DND-41 (cell line): Measurements from ENCODE around the gene MAP4K5.
A peak's percentile ranks its signal among the peaks of the same experiment; 100 is the strongest.

Experiments
- ATAC-seq: fragments of 200-7000 bp; cut with Tn5 transposase; 3 replicates; pipeline ENCODE4 v1.9.1; 2021; ENCODE audit warnings: low read depth; ENCODE audit not compliant: insufficient read depth
- DNase-seq: peaks from one replicate; pipeline ENCODE4 v3.0.0-alpha.2; 2020
- H2AFZ ChIP-seq: 2 replicates; pipeline ENCODE4 v1.6.0; 2012; ENCODE audit warnings: low read depth, low read length
- H3K27ac ChIP-seq: 2 replicates; pipeline ENCODE4 v1.5.1; 2012; ENCODE audit warnings: low read length, inconsistent platforms
- H3K27me3 ChIP-seq: fragments of 200-600 bp; sonication (generic); 2 replicates; pipeline ENCODE4 v1.6.0; 2012; ENCODE audit warnings: low read length, mild to moderate bottlenecking, inconsistent platforms; ENCODE audit not compliant: insufficient read depth, poor library complexity
- H3K36me3 ChIP-seq: 2 replicates; pipeline ENCODE4 v1.5.1; 2012; ENCODE audit warnings: low read length, inconsistent platforms; ENCODE audit not compliant: insufficient read depth
- H3K4me1 ChIP-seq: 2 replicates; pipeline ENCODE4 v1.5.1; 2012; ENCODE audit warnings: mild to moderate bottlenecking, low read length; ENCODE audit not compliant: insufficient read depth
- H3K4me2 ChIP-seq: 2 replicates; pipeline ENCODE4 v1.6.0; 2012; ENCODE audit warnings: mild to moderate bottlenecking, moderate library complexity, low read length, inconsistent platforms; ENCODE audit not compliant: insufficient read depth
- H3K4me3 ChIP-seq, 2 experiments: fragments of 200-600 bp in 1 of 2; shearing (Covaris generic) in 1 of 2; 2 replicates each; pipeline ENCODE4 v1.5.1; 2012 to 2016; ENCODE audit warnings: inconsistent platforms in 2 of 2, low read length in 2 of 2, mild to moderate bottlenecking in 2 of 2, low read depth in 1 of 2, moderate library complexity in 1 of 2
- H3K79me2 ChIP-seq: 2 replicates; pipeline ENCODE4 v1.6.0; 2012; ENCODE audit warnings: low read length, inconsistent platforms; ENCODE audit not compliant: insufficient read depth
- H3K9ac ChIP-seq: 2 replicates; pipeline ENCODE4 v1.6.0; 2012; ENCODE audit warnings: low read depth, mild to moderate bottlenecking, inconsistent platforms, low read length, moderate library complexity
- H3K9me3 ChIP-seq: 2 replicates; pipeline ENCODE4 v1.5.1; 2012; ENCODE audit warnings: low read length, moderate library complexity, mild to moderate bottlenecking, inconsistent platforms; ENCODE audit not compliant: insufficient read depth, severe bottlenecking
- H4K20me1 ChIP-seq: 2 replicates; pipeline ENCODE4 v1.6.0; 2012; ENCODE audit warnings: low read length; ENCODE audit not compliant: insufficient read depth
- CTCF ChIP-seq: IDR thresholded peaks from 2 replicates; pipeline ENCODE4 v1.5.1; 2012; ENCODE audit warnings: borderline replicate concordance, low read length, moderate library complexity, mild to moderate bottlenecking; ENCODE audit not compliant: poor library complexity, severe bottlenecking; ENCODE audit errors: extremely low read depth
- EZH2 ChIP-seq: IDR thresholded peaks from 3 replicates; pipeline ENCODE4 v1.6.1; 2012; ENCODE audit warnings: borderline replicate concordance, low read depth, mild to moderate bottlenecking, moderate library complexity, low read length, inconsistent platforms; ENCODE audit not compliant: severe bottlenecking

Gene MAP4K5

GRCh38 chr14:50534416-50534815, 2.0 kb upstream of the MAP4K5 start:
- peaks cover 30% of the 10 kb centered on the region for H3K4me1 ChIP-seq
- no peaks in the 10 kb centered on the region for H3K27me3 ChIP-seq
- H4K20me1 ChIP-seq, result peaks cover 12% of the 10 kb centered on the region
- no peak overlapping the region for H3K9ac ChIP-seq
- no peak overlapping the region for H2AFZ ChIP-seq
- ATAC-seq (no peak), DNase-seq (no peak)
- H3K4me2 ChIP-seq, result no peak overlapping the region
- no peak for TF ChIP-seq EZH2
- no peak for TF ChIP-seq CTCF
- H3K27ac ChIP-seq, result no peak overlapping the region
- peaks cover 2% of the 10 kb centered on the region for H3K9me3 ChIP-seq
- peaks cover 28% of the 10 kb centered on the region for H3K79me2 ChIP-seq
- no peak overlapping the region for H3K4me3 ChIP-seq
- peaks cover 5% of the 10 kb centered on the region; the same call in 1 of the 2 replicates for H3K36me3 ChIP-seq

GRCh38 chr14:50533806-50534205, 1.4 kb upstream of the MAP4K5 start:
- no peak for TF ChIP-seq CTCF
- no peak for TF ChIP-seq EZH2
- Histone ChIP-seq H3K27ac (no peak overlapping the region), H3K9ac (no peak overlapping the region), H2AFZ (no peak overlapping the region), H3K27me3 (no peaks in the 10 kb centered on the region), H3K79me2 (peaks cover 34% of the 10 kb centered on the region), H3K36me3 (peaks cover 11% of the 10 kb centered on the region; the same call in 1 of the 2 replicates), H3K4me1 (peaks cover 36% of the 10 kb centered on the region), H3K4me3 (no peak overlapping the region), H4K20me1 (peaks cover 16% of the 10 kb centered on the region), H3K9me3 (peaks cover 2% of the 10 kb centered on the region), H3K4me2 (no peak overlapping the region)
- no peak for DNase-seq
- no peak for ATAC-seq

- no peak for TF ChIP-seq EZH2
- no peak for TF ChIP-seq CTCF
- Histone ChIP-seq H3K4me3 (peak overlapping the region in 1 of 2 experiments; percentile 72; a peak in 2 of 4 replicates), H3K36me3 (peaks cover 11% of the 10 kb centered on the region; the same call in 1 of the 2 replicates), H2AFZ (peak overlapping the region; percentile 100), H3K27me3 (no peaks in the 10 kb centered on the region), H3K27ac (no peak overlapping the region), H3K9ac (peak overlapping the region; percentile 87), H3K4me1 (peaks cover 39% of the 10 kb centered on the region), H3K79me2 (peaks cover 39% of the 10 kb centered on the region), H3K4me2 (peak overlapping the region; percentile 98), H4K20me1 (peaks cover 19% of the 10 kb centered on the region), H3K9me3 (peaks cover 2% of the 10 kb centered on the region)
- DNase-seq (no peak), ATAC-seq (no peak)
These were observed 904 bp upstream of the MAP4K5 start for GRCh38 chr14:50533241-50533705.
